ENCODE measurements around the gene CEP112. TPM values are rescaled to one million over a fixed set of nuclear protein-coding genes. Genes with fewer than 3 reads are reported as not detected.
"Not testable (repeated sequence)": the region's sequence is repeated elsewhere in the genome, so short reads cannot be mapped to it uniquely, and the experiment has no call there.

Gene CEP112
- polyA plus RNA-seq, 12 donors: 7.2 to 23.3 (median 18.0) TPM; not detected in 1

GRCh38 chr17:65830356-65830755 lies 361.6 kb downstream of the CEP112 start:
- no peak for DNase-seq

DNA sequence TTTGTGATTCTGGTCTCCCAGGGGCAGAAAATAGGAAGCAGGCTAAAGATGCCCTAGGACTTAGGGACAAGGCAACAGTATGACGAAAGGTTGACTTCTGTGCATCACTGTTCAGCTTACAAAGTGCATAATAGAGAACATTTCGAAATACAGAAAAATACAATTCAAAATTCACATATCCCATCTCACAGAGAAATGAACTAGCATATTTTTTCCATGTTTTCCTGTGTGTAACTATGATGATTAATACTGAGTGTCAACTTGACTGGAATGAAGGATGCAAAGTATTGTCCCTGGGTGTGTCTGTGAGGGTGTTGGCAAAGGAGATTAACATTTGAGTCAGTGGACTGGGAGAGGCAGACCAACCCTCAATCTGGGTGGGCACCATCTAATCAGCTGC lies 365.4 kb downstream of the CEP112 start:
- DNase-seq: not testable (repeated sequence)

DNA sequence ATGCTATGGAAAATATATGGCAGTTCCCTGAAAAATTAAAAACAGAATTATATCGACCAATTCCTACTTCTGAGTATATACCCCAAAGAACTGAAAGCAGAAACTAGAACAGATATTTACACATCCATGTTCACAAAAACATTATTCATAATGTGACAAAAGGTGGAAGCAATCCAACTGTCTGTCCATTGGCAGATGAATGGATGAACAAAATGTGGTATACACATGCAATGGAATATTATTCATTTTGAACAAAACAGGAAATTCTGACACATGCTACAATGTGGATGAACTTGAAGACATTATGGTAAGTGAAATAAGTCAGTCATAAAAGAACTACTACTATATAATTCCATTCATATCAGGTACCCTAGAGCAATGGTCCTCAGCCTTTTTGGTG lies 367.0 kb downstream of the CEP112 start:
- no peak for DNase-seq

DNA sequence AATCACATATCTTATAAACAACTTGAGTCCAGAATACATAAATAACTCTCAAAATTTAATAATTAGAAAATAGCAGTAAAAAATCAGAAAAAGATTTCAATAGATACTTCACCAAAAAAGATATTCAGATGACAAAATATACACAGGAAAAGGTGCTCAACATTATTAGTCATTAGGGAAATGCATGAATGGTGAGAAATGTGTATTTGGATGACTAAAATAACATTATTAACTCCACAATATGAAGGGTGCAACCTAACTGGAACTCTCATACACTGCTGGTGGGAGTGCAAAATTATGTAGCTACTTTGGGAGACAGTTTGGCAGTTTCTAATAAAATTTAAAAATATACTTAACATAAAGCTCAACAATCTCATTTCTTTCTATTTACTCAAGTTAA lies 368.2 kb downstream of the CEP112 start:
- no peak for DNase-seq

- DNase-seq: peak; percentile 77
Observed at GRCh38 chr17:65820811-65821210, 371.1 kb downstream of the CEP112 start.

- no peak for DNase-seq
Observed at GRCh38 chr17:65820306-65820705, 371.6 kb downstream of the CEP112 start.

DNA sequence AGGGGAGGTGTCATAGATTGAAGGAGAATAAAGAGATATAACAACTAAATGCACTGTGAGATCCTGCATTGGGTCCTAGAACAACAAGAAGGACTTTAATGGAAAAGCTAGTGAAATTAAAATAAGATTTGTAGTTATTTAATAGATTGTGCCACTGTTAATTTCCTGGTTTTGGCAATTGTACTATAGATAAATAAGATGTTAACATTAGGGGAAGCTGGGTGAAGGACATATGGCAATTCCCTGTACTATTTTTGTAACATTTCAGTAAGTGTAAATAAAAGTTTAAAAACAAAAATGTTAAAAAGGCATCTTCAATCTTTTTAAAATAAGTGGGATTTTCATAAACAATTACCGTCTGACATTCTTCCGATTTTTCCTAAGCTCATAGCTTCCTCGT lies 372.1 kb downstream of the CEP112 start:
- DNase-seq: no peak

DNA sequence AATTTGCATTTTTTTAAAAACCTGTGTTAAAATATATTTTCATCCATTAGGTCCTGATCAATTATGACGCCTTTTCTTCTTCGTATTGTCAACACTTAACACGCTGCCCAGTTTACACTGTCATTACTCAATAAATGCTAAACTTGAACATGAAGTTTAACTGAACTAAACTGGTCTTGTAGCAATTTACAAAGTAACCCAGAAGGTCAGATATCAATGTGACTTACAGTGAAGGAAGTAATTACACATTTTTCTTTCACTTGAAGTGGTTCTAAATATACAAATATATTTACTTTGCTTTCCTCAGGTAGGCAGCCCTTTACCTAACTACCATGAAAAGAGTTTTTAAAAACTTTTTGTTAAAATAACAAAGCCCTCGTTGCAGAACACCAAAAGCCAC lies 374.0 kb downstream of the CEP112 start:
- DNase-seq: no peak

- DNase-seq: no peak
Observed at GRCh38 chr17:65814418-65814817, 377.5 kb downstream of the CEP112 start.

DNA sequence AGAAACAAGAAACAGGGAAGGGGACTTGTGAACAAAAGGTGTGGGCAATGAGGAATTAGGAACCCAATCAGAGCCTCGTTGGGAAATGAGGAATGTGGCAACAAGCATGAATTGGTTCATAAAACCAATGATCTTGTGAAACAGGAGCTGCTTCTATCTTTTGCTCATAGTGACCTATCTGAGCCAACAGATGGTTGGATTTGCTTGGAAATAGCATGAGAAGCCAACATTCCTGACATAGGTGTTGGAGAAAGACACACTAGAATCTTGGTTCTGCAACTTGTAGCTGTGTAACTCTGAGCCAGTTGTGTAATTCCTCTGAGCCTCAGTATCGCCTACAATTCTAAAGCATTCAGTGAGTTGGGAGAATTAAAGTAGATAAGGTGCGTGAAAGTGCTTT lies 378.6 kb downstream of the CEP112 start:
- DNase-seq: no peak

DNA sequence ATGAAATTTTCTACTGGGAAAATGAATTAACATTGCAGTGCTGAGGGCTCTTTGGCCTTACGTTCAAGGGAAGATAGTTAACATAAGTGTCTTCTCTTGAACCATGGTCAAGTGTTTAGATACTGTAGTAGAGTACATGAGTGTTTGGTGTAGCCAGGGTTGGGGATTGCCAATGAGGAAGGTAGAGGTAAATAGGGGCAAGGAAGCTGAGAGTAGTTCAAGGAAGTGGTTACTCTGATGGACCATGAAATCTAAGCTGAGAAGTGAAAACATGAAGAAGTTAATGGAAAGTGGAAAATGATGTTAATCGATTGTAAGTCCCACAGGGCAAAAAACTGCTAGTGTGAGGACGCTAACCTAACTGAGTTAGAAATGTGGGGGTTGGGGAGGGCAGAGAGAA lies 380.9 kb downstream of the CEP112 start:
- DNase-seq: no peak

DNA sequence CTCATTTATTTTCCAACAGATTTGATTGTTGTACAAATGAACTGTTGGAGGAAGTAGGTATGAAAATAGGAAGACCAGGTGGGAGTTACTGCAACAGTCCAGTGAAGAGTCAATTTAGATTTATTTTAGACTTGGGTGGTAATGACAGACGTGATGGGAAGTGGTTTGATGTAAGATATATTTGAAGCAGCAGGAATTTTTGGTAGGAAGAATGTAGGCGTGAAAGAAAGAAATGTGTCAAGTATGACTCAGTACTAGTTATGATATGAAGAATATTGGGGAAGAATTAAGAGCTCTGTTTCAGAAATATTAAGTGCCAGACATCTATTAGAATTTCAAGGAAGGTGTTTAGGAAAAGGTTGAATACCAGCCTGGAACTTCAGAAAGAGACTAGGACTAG lies 382.6 kb downstream of the CEP112 start:
- no peak for DNase-seq

DNA sequence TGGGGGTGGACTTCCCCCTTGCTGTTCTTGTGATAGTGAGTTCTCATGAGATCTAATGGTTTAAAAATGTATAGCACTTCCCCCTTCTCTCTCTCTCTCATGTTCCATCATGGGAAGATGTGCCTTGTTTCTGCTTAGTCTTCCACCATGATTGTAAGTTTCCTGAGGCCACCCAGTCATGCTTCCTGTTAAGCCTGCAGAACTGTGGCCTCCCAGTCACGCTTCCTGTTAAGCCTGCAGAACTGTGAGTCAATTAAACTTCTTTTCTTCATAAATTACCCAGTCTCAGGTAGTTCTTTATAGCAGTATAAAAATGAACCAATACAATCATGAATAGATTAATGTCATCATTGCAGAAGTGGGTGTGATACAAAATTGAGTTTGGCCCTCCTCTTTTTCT lies 383.4 kb downstream of the CEP112 start:
- not testable (repeated sequence) for DNase-seq

- DNase-seq: no peak
Observed at GRCh38 chr17:65807361-65807760, 384.6 kb downstream of the CEP112 start.

DNA sequence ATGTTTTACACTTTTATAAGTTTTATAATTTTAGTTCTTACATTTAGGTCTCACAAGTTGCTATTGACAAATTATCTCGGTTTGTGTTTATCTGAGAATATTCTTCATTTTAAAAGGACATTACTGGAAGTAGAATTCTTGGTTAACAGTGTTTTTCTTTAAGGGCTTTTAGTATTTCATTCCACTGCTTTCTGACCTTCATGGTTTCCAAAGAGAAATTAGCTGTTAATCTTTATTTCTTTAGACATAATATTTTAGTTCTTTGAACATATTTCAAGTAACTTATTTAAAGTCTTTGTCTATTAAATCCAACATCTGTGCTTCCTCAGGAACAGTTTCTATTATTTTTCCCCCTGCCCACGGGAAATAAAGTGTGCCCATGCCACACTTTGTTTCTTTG lies 390.4 kb downstream of the CEP112 start:
- DNase-seq: no peak

GRCh38 chr17:65800655-65801054 lies 391.3 kb downstream of the CEP112 start:
- DNase-seq: no peak

GRCh38 chr17:65799869-65800268 lies 392.1 kb downstream of the CEP112 start:
- no peak for DNase-seq

DNA sequence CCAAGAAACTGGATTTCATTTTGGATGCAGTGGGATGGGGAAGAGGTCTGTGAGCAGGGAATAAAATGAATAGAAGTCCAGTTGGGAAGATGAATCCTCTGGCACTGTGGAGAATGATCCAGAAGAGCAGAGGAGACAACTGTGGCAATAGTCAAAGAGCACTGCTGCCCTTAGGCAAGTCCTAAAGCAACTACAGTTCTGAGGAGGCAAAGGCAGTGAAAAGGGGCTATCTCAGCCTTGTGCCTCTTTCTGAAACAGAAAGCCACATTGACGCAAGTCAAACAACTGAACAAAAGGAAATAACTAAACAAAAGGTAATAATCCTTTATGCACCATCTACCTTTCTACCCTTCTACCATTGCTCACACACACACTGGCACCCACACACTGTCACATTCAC lies 392.5 kb downstream of the CEP112 start:
- DNase-seq: no peak

GRCh38 chr17:65797809-65798208 lies 394.1 kb downstream of the CEP112 start:
- no peak for DNase-seq

- DNase-seq: no peak
Observed at GRCh38 chr17:65797101-65797500, 394.8 kb downstream of the CEP112 start.

GRCh38 chr17:65794572-65794971 lies 397.4 kb downstream of the CEP112 start:
- no peak for DNase-seq

DNA sequence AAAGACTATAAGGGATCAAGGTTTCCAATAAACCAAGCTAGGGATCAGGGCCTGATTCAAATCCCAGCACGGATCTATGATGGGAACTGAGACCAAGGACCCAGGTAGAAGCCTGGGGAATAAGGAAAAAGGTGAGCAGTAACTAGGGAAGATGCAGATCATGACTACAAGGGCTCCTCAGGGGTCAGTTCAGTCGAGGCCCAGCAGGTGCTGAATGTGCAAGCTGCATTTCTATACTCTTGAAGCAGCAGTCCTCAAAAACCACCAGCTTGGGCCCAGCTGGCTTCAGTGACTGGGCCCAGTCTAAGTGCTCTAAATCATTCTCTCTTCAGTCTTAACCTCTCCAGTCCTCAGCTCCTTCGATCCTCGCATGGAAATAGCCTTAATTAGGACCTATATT lies 401.7 kb downstream of the CEP112 start:
- no peak for DNase-seq

DNA sequence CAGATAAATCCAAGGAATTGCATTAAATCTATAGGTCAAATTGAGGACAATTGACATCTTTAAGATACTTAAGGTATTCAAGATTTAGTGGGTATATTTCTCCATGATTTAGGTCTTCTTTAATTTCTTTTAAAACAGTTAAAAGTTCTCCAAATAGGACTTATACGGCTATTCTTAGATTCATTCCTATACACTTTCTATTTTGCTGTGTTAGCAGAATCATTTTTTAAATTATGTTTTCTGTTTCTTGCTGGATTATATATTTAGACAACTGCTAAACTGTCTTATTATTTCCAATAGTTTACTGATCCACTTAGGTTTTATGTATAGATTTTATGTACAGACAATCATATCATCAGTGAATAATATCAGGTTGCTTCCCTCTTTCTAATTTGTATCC lies 404.4 kb downstream of the CEP112 start:
- no peak for DNase-seq

DNA sequence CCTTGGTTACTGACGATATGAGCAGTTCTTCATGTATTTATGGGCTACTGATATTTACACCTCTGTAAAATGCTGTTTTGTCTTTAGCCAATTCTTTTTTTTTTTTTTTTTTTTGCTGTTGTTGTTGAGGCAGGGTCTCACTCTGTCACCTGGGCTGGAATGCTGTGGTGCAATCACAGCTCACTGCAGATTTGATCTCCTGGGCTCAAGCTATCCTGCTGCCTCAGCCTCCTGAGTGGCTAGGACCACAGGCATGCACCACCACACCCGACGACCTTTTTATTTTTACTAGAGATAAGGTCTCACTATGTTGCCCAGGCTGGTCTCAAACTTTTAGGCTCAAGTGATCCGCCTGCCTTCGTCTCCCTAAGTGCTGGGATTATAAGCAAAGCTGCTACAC lies 405.5 kb downstream of the CEP112 start:
- no peak for DNase-seq

DNA sequence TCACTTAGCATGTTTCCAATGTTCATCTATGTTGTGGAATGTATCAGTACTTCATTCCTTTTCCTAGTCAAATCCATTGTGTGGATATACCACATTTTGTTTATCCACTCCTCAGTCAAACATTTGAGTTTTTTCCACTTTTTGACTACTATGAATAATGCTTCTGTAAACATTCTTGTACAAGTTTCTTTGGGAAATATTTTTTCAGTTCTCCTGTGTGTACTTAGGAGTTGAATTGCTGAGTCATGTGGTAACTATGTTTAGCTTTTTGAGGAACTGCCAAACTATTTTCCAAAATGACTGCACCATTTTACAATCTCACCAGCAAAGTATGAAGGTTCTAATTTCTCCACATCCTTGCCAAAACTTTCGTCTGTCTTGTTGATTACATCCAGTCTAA lies 406.8 kb downstream of the CEP112 start:
- DNase-seq: peak; percentile 33
